ENCODE data around the gene CDK11B.
"Not testable (repeated sequence)": the region's sequence is repeated elsewhere in the genome, so short reads cannot be mapped to it uniquely, and the experiment has no call there.

Gene CDK11B

GRCh38 chr1:1658583-1659549 lies at the start of gene CDK11B:
Gene CDK11B (minus strand): TSS chr1:1659004. CDS start chr1:1657485, 1,519 bp downstream.
- peak; percentile 98 for DNase-seq (ENCODE audit: low read depth)

- DNase-seq (ENCODE audit: low read depth): not testable (repeated sequence)
Measured at GRCh38 chr1:1707897-1708296, 49.1 kb upstream of the CDK11B start.

- DNase-seq (ENCODE audit: low read depth): not testable (repeated sequence)
Measured at GRCh38 chr1:1707241-1707640, 48.4 kb upstream of the CDK11B start.

GRCh38 chr1:1705623-1706022 lies 46.8 kb upstream of the CDK11B start:
- DNase-seq (ENCODE audit: low read depth): not testable (repeated sequence)

- DNase-seq (ENCODE audit: low read depth): not testable (repeated sequence)
Measured at GRCh38 chr1:1704284-1704957, 45.6 kb upstream of the CDK11B start.

GRCh38 chr1:1703796-1704195 lies 45.0 kb upstream of the CDK11B start:
- DNase-seq (ENCODE audit: low read depth): no peak

GRCh38 chr1:1702506-1702905 lies 43.7 kb upstream of the CDK11B start:
- not testable (repeated sequence) for DNase-seq (ENCODE audit: low read depth)

GRCh38 chr1:1700557-1700956 lies 41.8 kb upstream of the CDK11B start:
- not testable (repeated sequence) for DNase-seq (ENCODE audit: low read depth)

GRCh38 chr1:1700067-1700466 lies 41.3 kb upstream of the CDK11B start:
- DNase-seq (ENCODE audit: low read depth): not testable (repeated sequence)

- not testable (repeated sequence) for DNase-seq (ENCODE audit: low read depth)
Measured at GRCh38 chr1:1699061-1699460, 40.3 kb upstream of the CDK11B start.

- DNase-seq (ENCODE audit: low read depth): not testable (repeated sequence)
Measured at GRCh38 chr1:1697358-1698183, 38.8 kb upstream of the CDK11B start.

- DNase-seq (ENCODE audit: low read depth): not testable (repeated sequence)
Measured at GRCh38 chr1:1696431-1697357, 37.9 kb upstream of the CDK11B start.

- DNase-seq (ENCODE audit: low read depth): peak; percentile 82
Measured at GRCh38 chr1:1692714-1693647, 34.2 kb upstream of the CDK11B start, which contains the start of gene SLC35E2B. Gene SLC35E2B (minus strand): TSS chr1:1692795. CDS start chr1:1676699, 16,096 bp downstream.

- DNase-seq (ENCODE audit: low read depth): peak; percentile 38
Measured at GRCh38 chr1:1692324-1692713, 33.5 kb upstream of the CDK11B start.

- DNase-seq (ENCODE audit: low read depth): not testable (repeated sequence)
Measured at GRCh38 chr1:1691443-1691842, 32.6 kb upstream of the CDK11B start.

GRCh38 chr1:1689526-1689925 lies 30.7 kb upstream of the CDK11B start:
- DNase-seq (ENCODE audit: low read depth): not testable (repeated sequence)

- no peak for DNase-seq (ENCODE audit: low read depth)
Measured at GRCh38 chr1:1687846-1688245, 29.0 kb upstream of the CDK11B start.

- DNase-seq (ENCODE audit: low read depth): no peak
Measured at GRCh38 chr1:1684031-1684681, 25.4 kb upstream of the CDK11B start.
